Caco-2 (cell line): Measurements from ENCODE around the gene RNASEH2A. TPM values are rescaled to one million over a fixed set of nuclear protein-coding genes. Genes with fewer than 3 reads are reported as not detected.
A peak's percentile ranks its signal among the peaks of the same experiment; 100 is the strongest.

Experiments
- BruUV-seq: library from RNA; stranded (reverse); fragments of 400-500 nt; replicated peaks from 2 replicates; lab custom pipeline; 2021; lab: Mats Ljungman, UMichigan
- CTCF ChIA-PET: fragments of 300-600 bp; sonication (Branson Sonifier 250); formaldehyde crosslinking; loops from one replicate; lab custom pipeline; 2022; ENCODE audit warnings: antibody characterized with exemption; lab: Charles Lee
- POLR2A ChIA-PET: fragments of 300-600 bp; sonication (Branson Sonifier 250); formaldehyde crosslinking; loops from one replicate; lab custom pipeline; 2022; ENCODE audit warnings: antibody characterized with exemption; lab: Charles Lee
- DNase-seq, 2 experiments: peaks; one replicate each; pipeline versions ENCODE4 v3.0.0 to v3.0.0-alpha.2; 2020 to 2022
- H3K27me3 ChIP-seq: replicated peaks from 2 replicates; pipeline ENCODE4 v1.6.0; 2011; ENCODE audit warnings: low read length; ENCODE audit not compliant: control insufficient read depth, insufficient read depth
- H3K36me3 ChIP-seq: 2 replicates; pipeline ENCODE4 v1.5.1; 2011; ENCODE audit warnings: low read length; ENCODE audit not compliant: control insufficient read depth, insufficient read depth
- H3K4me1 ChIP-seq: fragments of 250-450 bp; sonication (Bioruptor Pico); 2 replicates; pipeline ENCODE4 v1.5.1; 2020; ENCODE audit warnings: mild to moderate bottlenecking
- H3K4me3 ChIP-seq: 2 replicates; pipeline ENCODE4 v1.5.1; 2011; ENCODE audit warnings: low read depth, mild to moderate bottlenecking, control low read depth, low read length
- H3K9me3 ChIP-seq: fragments of 250-450 bp; sonication (Bioruptor Pico); 2 replicates; pipeline ENCODE4 v1.5.1; 2020; ENCODE audit warnings: mild to moderate bottlenecking, moderate library complexity
- H3K27ac Mint-ChIP-seq: one replicate; pipeline ENCODE4 v1.8.0; 2022; ENCODE audit warnings: mixed read lengths; ENCODE audit not compliant: unreplicated experiment
- H3K27me3 Mint-ChIP-seq: one replicate; pipeline ENCODE4 v1.8.0; 2022; ENCODE audit warnings: mixed read lengths; ENCODE audit not compliant: insufficient read depth, unreplicated experiment
- H3K36me3 Mint-ChIP-seq: one replicate; pipeline ENCODE4 v1.8.0; 2022; ENCODE audit warnings: mild to moderate bottlenecking, mixed read lengths; ENCODE audit not compliant: insufficient read depth, unreplicated experiment
- H3K4me1 Mint-ChIP-seq: one replicate; pipeline ENCODE4 v1.8.0; 2022; ENCODE audit warnings: low read depth, mixed read lengths; ENCODE audit not compliant: unreplicated experiment
- H3K4me3 Mint-ChIP-seq: one replicate; pipeline ENCODE4 v1.8.0; 2022; ENCODE audit warnings: mild to moderate bottlenecking, moderate library complexity, mixed read lengths; ENCODE audit not compliant: unreplicated experiment
- H3K9me3 Mint-ChIP-seq: one replicate; pipeline ENCODE4 v1.8.0; 2022; ENCODE audit warnings: mixed read lengths; ENCODE audit not compliant: unreplicated experiment
- CTCF ChIP-seq, 2 experiments: fragments of 200-600 bp in 1 of 2; IDR thresholded peaks; 1 replicate in 1 of 2; 2 replicates in 1 of 2; pipeline versions ENCODE4 v1.5.1 to v1.8.0; 2011 to 2022; ENCODE audit warnings: antibody characterized with exemption in 1 of 2, control low read depth in 1 of 2, inconsistent platforms in 1 of 2, low read depth in 1 of 2, low read length in 1 of 2, mild to moderate bottlenecking in 1 of 2, moderate library complexity in 1 of 2; ENCODE audit not compliant: insufficient read depth in 1 of 2, severe bottlenecking in 1 of 2, unreplicated experiment in 1 of 2
- intact Hi-C: fragments of 100-400 bp; cut with micrococcal nuclease; formaldehyde crosslinking; loops from one replicate; pipeline ENCODE4 v1.10.0; 2022; ENCODE audit not compliant: unreplicated experiment
- total RNA-seq: library from RNA; stranded (reverse); gene quantifications from 2 replicates; pipeline ENCODE4 v1.2.3, GENCODE V29; 2022

Gene RNASEH2A
- total RNA-seq, 1 experiment from 2014 or later = 37.6 TPM

- H3K36me3 ChIP-seq = no peaks in the 10 kb centered on the region
- no peaks in the 10 kb centered on the region for H3K27me3 Mint-ChIP-seq
- CTCF ChIA-PET = no interaction called here
- TF ChIP-seq CTCF (IDR thresholded peaks at IDR 0.05; ENCODE audit: insufficient read depth in 1 of 2, low read depth in 1 of 2, low read length in 1 of 2, severe bottlenecking in 1 of 2, unreplicated experiment in 1 of 2) = no peak
- H3K27me3 ChIP-seq = no peaks in the 10 kb centered on the region
- H3K27ac Mint-ChIP-seq = no peak overlapping the region
- H3K4me3 Mint-ChIP-seq = no peak overlapping the region
- H3K36me3 Mint-ChIP-seq = no peaks in the 10 kb centered on the region
- no peaks in the 10 kb centered on the region for H3K9me3 ChIP-seq
- no peak overlapping the region for H3K4me3 ChIP-seq
- no peaks in the 10 kb centered on the region for H3K9me3 Mint-ChIP-seq
- intact Hi-C loops = no loop called here
- BruUV-seq = no TSS peak
- no peaks in the 10 kb centered on the region for H3K4me1 ChIP-seq
- DNase-seq = no peak
- POLR2A ChIA-PET = interaction anchor here (0.7 kb wide), 1 partner anchor 49 kb away, joined by 4 read pairs; no protein-coding TSS in a partner anchor
- H3K4me1 Mint-ChIP-seq = no peaks in the 10 kb centered on the region
Measured at GRCh38 chr19:12821761-12822160, 15.4 kb downstream of the RNASEH2A start.

- Mint-ChIP-seq H3K4me1 (no peaks in the 10 kb centered on the region), H3K27me3 (no peaks in the 10 kb centered on the region), H3K4me3 (peak overlapping the region; percentile 66), H3K27ac (no peak overlapping the region), H3K36me3 (no peaks in the 10 kb centered on the region), H3K9me3 (no peaks in the 10 kb centered on the region)
- no peaks in the 10 kb centered on the region for H3K36me3 ChIP-seq
- H3K4me1 ChIP-seq = peaks cover 3% of the 10 kb centered on the region; the same call in 1 of the 2 replicates
- peak; percentile 17 to 30 for TF ChIP-seq CTCF (IDR thresholded peaks at IDR 0.05; ENCODE audit: insufficient read depth in 1 of 2, low read depth in 1 of 2, low read length in 1 of 2, severe bottlenecking in 1 of 2, unreplicated experiment in 1 of 2)
- ChIA-PET CTCF (no interaction called here), POLR2A (no interaction called here)
- no peaks in the 10 kb centered on the region for H3K27me3 ChIP-seq
- BruUV-seq = no TSS peak
- intact Hi-C loops = no loop called here
- no peak overlapping the region for H3K4me3 ChIP-seq
- peak in 1 of 2 experiments; percentile 55 for DNase-seq
- H3K9me3 ChIP-seq = no peaks in the 10 kb centered on the region
Measured at GRCh38 chr19:12825254-12826131, 19.1 kb downstream of the RNASEH2A start.

GRCh38 chr19:12828494-12828893 lies 22.1 kb downstream of the RNASEH2A start:
- ChIA-PET POLR2A (interaction anchor here (0.6 kb wide), 2 partner anchors 22 to 53 kb away, joined by 3 to 4 read pairs; partner anchors contain the start of gene RNASEH2A), CTCF (interaction anchor here (0.6 kb wide), 1 partner anchor 9 kb away, joined by 3 read pairs; no protein-coding TSS in a partner anchor)
- H3K36me3 ChIP-seq = no peaks in the 10 kb centered on the region
- intact Hi-C loops = no loop called here
- peaks cover 6% of the 10 kb centered on the region for H3K27me3 Mint-ChIP-seq
- DNase-seq = peak in 1 of 2 experiments; percentile 52
- no peak overlapping the region for H3K27ac Mint-ChIP-seq
- H3K36me3 Mint-ChIP-seq = peaks cover 5% of the 10 kb centered on the region
- no peaks in the 10 kb centered on the region for H3K9me3 ChIP-seq
- H3K4me1 Mint-ChIP-seq = peaks cover 5% of the 10 kb centered on the region
- no peak for TF ChIP-seq CTCF (IDR thresholded peaks at IDR 0.05; ENCODE audit: insufficient read depth in 1 of 2, low read depth in 1 of 2, low read length in 1 of 2, severe bottlenecking in 1 of 2, unreplicated experiment in 1 of 2)
- peak overlapping the region; percentile 16; the same call in 1 of the 2 replicates for H3K4me3 ChIP-seq
- peaks cover 7% of the 10 kb centered on the region for H3K4me1 ChIP-seq
- H3K9me3 Mint-ChIP-seq = no peaks in the 10 kb centered on the region
- no peaks in the 10 kb centered on the region for H3K27me3 ChIP-seq
- H3K4me3 Mint-ChIP-seq = no peak overlapping the region
- no TSS peak for BruUV-seq
